ENCODE measurements around the gene TBX3.

TBX3 gene

DNA sequence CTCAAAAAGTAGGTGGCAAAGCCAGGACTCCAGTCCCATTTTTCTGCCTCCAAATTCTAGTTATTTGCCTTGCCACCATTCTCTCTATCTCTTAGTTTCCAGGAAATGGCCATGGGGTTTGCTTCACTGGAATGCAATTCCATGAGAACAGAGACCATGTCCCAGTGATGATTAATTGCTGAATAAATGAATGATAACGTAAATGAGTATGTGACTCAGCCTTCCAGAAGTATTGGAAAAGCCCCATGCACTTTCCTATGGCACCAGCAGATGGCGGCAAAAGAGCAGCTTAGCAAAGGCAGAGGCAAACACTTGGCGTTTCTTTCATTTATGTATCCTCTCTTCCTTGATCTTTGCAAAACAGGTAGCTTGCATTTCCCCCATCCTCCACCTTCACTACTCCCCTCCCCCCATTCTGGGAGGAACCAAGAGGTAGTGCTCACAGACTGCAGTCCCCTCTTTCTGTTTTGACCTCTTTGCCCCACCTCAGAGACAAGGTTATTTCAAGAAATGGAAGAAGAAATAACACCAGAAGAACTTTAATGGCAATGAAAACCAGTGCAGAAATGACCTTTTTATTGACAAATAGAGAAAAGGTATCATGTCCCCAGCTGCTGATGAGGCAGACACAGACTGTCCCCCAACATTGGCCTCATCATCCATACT is 21.3 kb downstream of the TBX3 start:
- H3K4me1 ChIP-seq (ENCODE audit: control insufficient read depth in 1 of 2, insufficient read depth in 2 of 2, low read length in 2 of 2) = peaks cover 0 to 4% of the 10 kb centered on the region in 2 donors
- H3K9me3 ChIP-seq (ENCODE audit: control insufficient read depth in 1 of 2, low read length in 2 of 2) = no peaks in the 10 kb centered on the region
- peaks cover 7% of the 10 kb centered on the region for H3K27me3 ChIP-seq (ENCODE audit: low read depth, low read length)
- no peaks in the 10 kb centered on the region for H3K36me3 ChIP-seq (ENCODE audit: control insufficient read depth in 1 of 2, insufficient read depth in 2 of 2, low read length in 2 of 2)
- H3K27ac ChIP-seq (ENCODE audit: low read length) = no peak overlapping the region
- H3K4me3 ChIP-seq (ENCODE audit: low read depth in 1 of 2, low read length in 2 of 2) = no peak overlapping the region

- Histone ChIP-seq H3K9me3 (ENCODE audit: control insufficient read depth in 1 of 2, low read length in 2 of 2) (no peaks in the 10 kb centered on the region), H3K4me1 (ENCODE audit: control insufficient read depth in 1 of 2, insufficient read depth in 2 of 2, low read length in 2 of 2) (no peaks in the 10 kb centered on the region), H3K27ac (ENCODE audit: low read length) (no peak overlapping the region), H3K36me3 (ENCODE audit: control insufficient read depth in 1 of 2, insufficient read depth in 2 of 2, low read length in 2 of 2) (no peaks in the 10 kb centered on the region), H3K4me3 (ENCODE audit: low read depth in 1 of 2, low read length in 2 of 2) (no peak overlapping the region), H3K27me3 (ENCODE audit: low read depth, low read length) (peaks cover 7% of the 10 kb centered on the region)
Observed at GRCh38 chr12:114661245-114661644, 22.7 kb downstream of the TBX3 start.

- H3K36me3 ChIP-seq (ENCODE audit: control insufficient read depth in 1 of 2, insufficient read depth in 2 of 2, low read length in 2 of 2) = no peaks in the 10 kb centered on the region
- no peak overlapping the region for H3K4me3 ChIP-seq (ENCODE audit: low read depth in 1 of 2, low read length in 2 of 2)
- H3K27ac ChIP-seq (ENCODE audit: low read length) = no peak overlapping the region
- no peaks in the 10 kb centered on the region for H3K9me3 ChIP-seq (ENCODE audit: control insufficient read depth in 1 of 2, low read length in 2 of 2)
- H3K27me3 ChIP-seq (ENCODE audit: low read depth, low read length) = no peaks in the 10 kb centered on the region
- no peaks in the 10 kb centered on the region for H3K4me1 ChIP-seq (ENCODE audit: control insufficient read depth in 1 of 2, insufficient read depth in 2 of 2, low read length in 2 of 2)
Observed at GRCh38 chr12:114659084-114659483, 24.9 kb downstream of the TBX3 start.

GRCh38 chr12:114658002-114658441 is 26.0 kb downstream of the TBX3 start:
- Histone ChIP-seq H3K9me3 (ENCODE audit: control insufficient read depth in 1 of 2, low read length in 2 of 2) (no peaks in the 10 kb centered on the region), H3K36me3 (ENCODE audit: control insufficient read depth in 1 of 2, insufficient read depth in 2 of 2, low read length in 2 of 2) (no peaks in the 10 kb centered on the region), H3K4me1 (ENCODE audit: control insufficient read depth in 1 of 2, insufficient read depth in 2 of 2, low read length in 2 of 2) (no peaks in the 10 kb centered on the region), H3K4me3 (ENCODE audit: low read depth in 1 of 2, low read length in 2 of 2) (no peak overlapping the region), H3K27me3 (ENCODE audit: low read depth, low read length) (no peaks in the 10 kb centered on the region), H3K27ac (ENCODE audit: low read length) (no peak overlapping the region)

DNA sequence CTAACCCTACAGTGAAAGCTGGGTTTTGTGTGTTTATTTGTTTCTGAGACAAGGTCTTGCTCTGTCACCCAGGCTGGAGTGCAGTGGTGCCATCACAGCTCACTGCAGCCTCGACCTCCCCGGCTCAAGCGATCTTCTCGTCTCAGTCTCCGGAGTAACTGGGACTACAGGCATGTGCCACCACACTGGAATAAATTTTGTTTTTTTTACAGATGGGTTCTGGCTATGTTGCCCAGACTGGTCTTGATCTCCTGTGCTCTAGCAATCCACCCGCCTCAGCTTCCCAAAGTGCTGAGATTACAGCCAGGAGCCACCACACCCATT is 26.4 kb downstream of the TBX3 start:
- Histone ChIP-seq H3K27me3 (ENCODE audit: low read depth, low read length) (no peaks in the 10 kb centered on the region), H3K4me1 (ENCODE audit: control insufficient read depth in 1 of 2, insufficient read depth in 2 of 2, low read length in 2 of 2) (no peaks in the 10 kb centered on the region), H3K27ac (ENCODE audit: low read length) (no peak overlapping the region), H3K4me3 (ENCODE audit: low read depth in 1 of 2, low read length in 2 of 2) (no peak overlapping the region), H3K9me3 (ENCODE audit: control insufficient read depth in 1 of 2, low read length in 2 of 2) (no peaks in the 10 kb centered on the region), H3K36me3 (ENCODE audit: control insufficient read depth in 1 of 2, insufficient read depth in 2 of 2, low read length in 2 of 2) (no peaks in the 10 kb centered on the region)

- no peak overlapping the region for H3K27ac ChIP-seq (ENCODE audit: low read length)
- H3K27me3 ChIP-seq (ENCODE audit: low read depth, low read length) = no peaks in the 10 kb centered on the region
Observed at GRCh38 chr12:114656906-114657596, 26.9 kb downstream of the TBX3 start.

DNA sequence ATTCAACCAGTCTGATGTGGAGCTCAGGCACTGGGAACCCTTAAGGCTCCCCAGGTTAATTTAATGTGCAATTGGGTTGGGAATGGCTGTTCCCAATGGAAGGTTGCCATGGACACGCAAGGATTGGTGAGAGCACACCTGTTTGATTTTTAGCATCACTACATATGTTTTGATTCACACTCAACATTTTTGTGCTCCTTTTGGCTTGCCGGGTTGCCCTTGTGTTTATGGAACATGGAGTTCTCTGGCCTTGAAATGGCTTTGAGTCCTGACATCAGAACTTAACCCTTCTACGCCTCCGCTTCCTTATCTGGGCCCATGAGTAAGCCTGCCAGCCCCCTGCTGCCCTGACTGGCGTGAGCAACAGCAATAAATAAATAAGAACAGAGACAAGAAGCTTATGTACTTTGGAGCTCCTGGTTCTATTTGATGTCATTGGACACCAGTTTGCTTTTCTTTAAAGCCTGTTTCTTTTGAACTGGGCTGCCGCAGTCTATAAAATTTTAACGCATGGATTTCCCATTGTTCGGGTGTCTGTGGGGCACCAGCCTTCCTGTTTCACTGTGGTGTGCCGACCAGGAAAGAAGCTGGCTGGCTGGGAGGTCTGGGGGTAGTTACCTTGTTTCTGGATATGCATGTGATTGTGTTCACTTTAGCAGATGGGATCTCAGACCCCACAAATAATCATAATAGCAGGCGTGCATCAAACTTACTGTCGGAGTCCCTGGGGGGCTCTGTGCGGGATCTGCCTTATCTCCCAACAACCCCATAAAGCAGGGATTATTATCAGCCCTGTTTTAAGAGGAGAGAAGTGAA is 27.8 kb downstream of the TBX3 start:
- no peaks in the 10 kb centered on the region for H3K9me3 ChIP-seq (ENCODE audit: control insufficient read depth in 1 of 2, low read length in 2 of 2)
- no peaks in the 10 kb centered on the region for H3K36me3 ChIP-seq (ENCODE audit: control insufficient read depth in 1 of 2, insufficient read depth in 2 of 2, low read length in 2 of 2)
- no peaks in the 10 kb centered on the region for H3K27me3 ChIP-seq (ENCODE audit: low read depth, low read length)
- H3K27ac ChIP-seq (ENCODE audit: low read length) = no peak overlapping the region
- no peaks in the 10 kb centered on the region for H3K4me1 ChIP-seq (ENCODE audit: control insufficient read depth in 1 of 2, insufficient read depth in 2 of 2, low read length in 2 of 2)
- no peak overlapping the region for H3K4me3 ChIP-seq (ENCODE audit: low read depth in 1 of 2, low read length in 2 of 2)

More at GRCh38 chr12:114656906-114657596, 26.9 kb downstream of the TBX3 start:
- Histone ChIP-seq H3K9me3 (ENCODE audit: control insufficient read depth in 1 of 2, low read length in 2 of 2) (no peaks in the 10 kb centered on the region), H3K4me1 (ENCODE audit: control insufficient read depth in 1 of 2, insufficient read depth in 2 of 2, low read length in 2 of 2) (no peaks in the 10 kb centered on the region), H3K4me3 (ENCODE audit: low read depth in 1 of 2, low read length in 2 of 2) (no peak overlapping the region), H3K36me3 (ENCODE audit: control insufficient read depth in 1 of 2, insufficient read depth in 2 of 2, low read length in 2 of 2) (no peaks in the 10 kb centered on the region)

DNA sequence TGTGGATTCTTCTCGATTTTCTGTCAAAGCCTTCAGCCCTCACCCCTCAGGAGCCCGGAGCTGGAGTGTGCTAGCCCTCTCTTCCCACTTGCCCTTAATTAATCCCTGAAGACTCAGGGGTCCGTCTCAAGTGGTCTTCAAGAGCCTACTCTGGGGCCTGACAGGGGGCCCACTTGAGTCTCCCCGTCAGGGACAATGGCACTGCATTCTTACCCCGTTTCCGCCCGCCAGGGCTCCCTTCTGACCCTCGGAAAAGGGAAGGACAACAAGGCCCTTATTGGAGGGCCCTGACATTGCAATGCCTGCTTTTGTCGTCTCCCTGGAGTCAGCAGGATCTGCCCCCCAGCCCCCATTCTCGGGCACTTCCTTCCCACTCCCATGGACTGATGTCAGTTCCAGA is 34.4 kb downstream of the TBX3 start:
- Histone ChIP-seq H3K27ac (ENCODE audit: low read length) (no peak overlapping the region), H3K27me3 (ENCODE audit: low read depth, low read length) (no peaks in the 10 kb centered on the region), H3K4me3 (ENCODE audit: low read depth in 1 of 2, low read length in 2 of 2) (no peak overlapping the region), H3K36me3 (ENCODE audit: control insufficient read depth in 1 of 2, insufficient read depth in 2 of 2, low read length in 2 of 2) (no peaks in the 10 kb centered on the region), H3K4me1 (ENCODE audit: control insufficient read depth in 1 of 2, insufficient read depth in 2 of 2, low read length in 2 of 2) (no peaks in the 10 kb centered on the region), H3K9me3 (ENCODE audit: control insufficient read depth in 1 of 2, low read length in 2 of 2) (no peaks in the 10 kb centered on the region)

DNA sequence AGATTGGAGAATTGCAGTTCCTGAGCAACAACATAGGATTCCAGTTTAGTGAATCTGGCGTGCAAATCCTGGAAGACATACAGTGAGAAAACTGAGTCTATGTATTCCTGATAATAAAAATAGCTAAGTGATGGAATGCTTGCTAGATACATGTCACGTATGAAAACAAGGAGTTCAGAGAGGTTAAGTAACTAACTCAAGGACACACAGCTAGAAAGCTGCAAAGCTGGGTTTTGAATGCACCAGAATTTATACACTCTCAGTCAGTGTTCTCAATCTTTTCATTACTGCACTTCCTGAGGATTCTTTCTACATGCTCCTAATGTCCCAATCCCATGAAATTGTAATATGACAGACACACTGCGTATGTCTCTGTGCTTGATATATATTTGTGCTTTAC is 35.3 kb downstream of the TBX3 start:
- Histone ChIP-seq H3K27me3 (ENCODE audit: low read depth, low read length) (no peaks in the 10 kb centered on the region), H3K4me1 (ENCODE audit: control insufficient read depth in 1 of 2, insufficient read depth in 2 of 2, low read length in 2 of 2) (no peaks in the 10 kb centered on the region), H3K4me3 (ENCODE audit: low read depth in 1 of 2, low read length in 2 of 2) (no peak overlapping the region)

DNA sequence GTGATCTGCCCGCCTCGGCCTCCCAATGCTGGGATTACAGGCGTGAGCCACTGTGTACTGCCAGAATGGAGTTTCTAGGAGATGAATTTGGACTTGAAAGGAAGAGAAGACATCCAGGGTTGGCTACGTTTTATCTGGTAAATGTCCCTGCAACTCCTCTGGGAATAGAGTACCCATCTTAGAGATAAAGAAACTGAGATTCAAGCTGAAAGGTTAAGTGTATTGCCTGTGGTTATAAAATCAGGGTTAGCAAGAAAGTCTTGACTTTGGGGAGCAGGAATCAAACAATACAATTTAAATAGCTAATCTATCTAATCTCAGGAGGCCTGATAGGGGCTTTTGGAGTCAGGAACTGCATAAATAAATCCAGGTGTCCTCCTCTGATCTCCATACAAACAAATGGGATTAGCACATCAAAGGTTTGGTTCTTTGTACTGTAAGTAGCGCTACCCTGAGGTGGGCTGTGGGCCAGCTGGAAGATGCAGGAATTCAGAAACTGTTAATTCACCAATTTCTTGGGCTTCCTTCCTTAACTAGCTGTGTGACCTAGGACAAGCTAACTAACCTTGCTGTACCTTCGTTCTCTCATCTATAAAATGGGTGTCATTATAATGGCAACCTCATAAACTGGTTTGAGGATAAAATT is 45.1 kb downstream of the TBX3 start:
- H3K36me3 ChIP-seq (ENCODE audit: control insufficient read depth in 1 of 2, insufficient read depth in 2 of 2, low read length in 2 of 2) = no peaks in the 10 kb centered on the region
- no peaks in the 10 kb centered on the region for H3K4me1 ChIP-seq (ENCODE audit: control insufficient read depth in 1 of 2, insufficient read depth in 2 of 2, low read length in 2 of 2)
- H3K4me3 ChIP-seq (ENCODE audit: low read depth in 1 of 2, low read length in 2 of 2) = no peak overlapping the region
- H3K27me3 ChIP-seq (ENCODE audit: low read depth, low read length) = no peaks in the 10 kb centered on the region
- H3K9me3 ChIP-seq (ENCODE audit: control insufficient read depth in 1 of 2, low read length in 2 of 2) = no peaks in the 10 kb centered on the region
- no peak overlapping the region for H3K27ac ChIP-seq (ENCODE audit: low read length)

More for the DNA sequence above, 35.3 kb downstream of the TBX3 start:
- no peaks in the 10 kb centered on the region for H3K9me3 ChIP-seq (ENCODE audit: control insufficient read depth in 1 of 2, low read length in 2 of 2)
- H3K36me3 ChIP-seq (ENCODE audit: control insufficient read depth in 1 of 2, insufficient read depth in 2 of 2, low read length in 2 of 2) = no peaks in the 10 kb centered on the region
- H3K27ac ChIP-seq (ENCODE audit: low read length) = no peak overlapping the region
